SU-DHL-6 (cell line): ENCODE data around the gene BRSK1.

Experiments used
- CTCF ChIP-seq: fragments of 200-600 bp; sonication (generic); IDR thresholded peaks from one replicate; pipeline ENCODE4 v1.5.1; 2017; ENCODE audit warnings: antibody characterized with exemption, mild to moderate bottlenecking, low read length, moderate library complexity; ENCODE audit not compliant: insufficient read depth, poor library complexity, severe bottlenecking
- EZH2phosphoT487 ChIP-seq: fragments of 200-600 bp; sonication (generic), shearing (Covaris generic); conservative IDR thresholded peaks from 2 replicates; pipeline ENCODE4 v1.6.1; 2018; ENCODE audit warnings: mild to moderate bottlenecking, antibody characterized with exemption, low read length, moderate library complexity, mixed read lengths

DNA sequence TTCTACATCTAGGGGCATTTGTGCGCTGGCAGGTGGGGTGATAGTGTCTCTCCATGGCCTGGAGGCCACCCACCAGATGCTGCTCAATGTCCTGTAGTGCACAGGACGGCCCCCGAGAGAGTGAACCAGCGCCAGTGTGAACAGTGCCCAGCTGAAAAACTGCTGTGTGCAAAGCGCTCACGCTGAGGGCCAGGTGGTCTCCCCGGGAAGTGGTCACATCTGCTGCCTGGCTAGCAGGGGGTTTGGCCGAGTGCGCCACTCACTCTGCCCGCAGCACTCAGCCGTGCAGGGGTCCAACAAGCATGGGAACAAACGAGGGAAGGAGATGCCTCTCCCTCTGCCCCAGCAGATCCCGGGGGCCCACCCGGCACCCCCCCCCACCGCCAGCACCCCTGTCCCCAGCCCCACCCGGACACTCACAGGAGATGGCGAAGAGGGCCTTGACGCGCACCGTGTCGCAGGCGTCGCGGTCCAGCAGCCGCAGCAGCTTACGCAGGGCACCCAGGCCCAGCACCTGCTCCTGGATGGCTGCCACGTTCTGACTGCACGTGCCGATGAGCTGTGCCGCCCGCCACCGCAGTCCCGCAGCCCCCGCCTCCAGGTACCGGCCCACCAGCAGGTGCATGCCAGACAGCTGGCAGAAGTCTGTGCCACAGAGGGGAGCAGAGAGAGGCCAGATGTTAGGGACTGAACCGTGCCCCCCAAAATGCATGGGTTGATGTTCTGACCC, 9.7 kb upstream of the BRSK1 start:
- TF ChIP-seq CTCF (no peak), EZH2phosphoT487 (no peak)
